ENCODE data around the gene NUP93.

GRCh38 chr16:56859636-56860035 lies 129.7 kb downstream of the NUP93 start:
- no peak for TF ChIP-seq CTCF (IDR thresholded peaks at IDR 0.05)
- TF ChIP-seq POLR2A (IDR thresholded peaks at IDR 0.05), result no peak
